HepG2 (cell line): ENCODE measurements around the gene LCN12. TPM values are rescaled to one million over a fixed set of nuclear protein-coding genes. Genes with fewer than 3 reads are reported as not detected.

ENCODE experiments used
- ATAC-seq: fragments of 200-7000 bp; cut with Tn5 transposase; 3 replicates; pipeline ENCODE4 v1.9.1; 2020; ENCODE audit warnings: mild to moderate bottlenecking, moderate library complexity
- BruUV-seq: library from RNA; stranded (reverse); fragments of 400-500 nt; replicated peaks from 2 replicates; lab custom pipeline; 2021; lab: Mats Ljungman, UMichigan
- CTCF ChIA-PET: fragments of 300-600 bp; formaldehyde crosslinking; extraction: SDS; loops from one replicate; lab custom pipeline; 2021; ENCODE audit warnings: low total read pairs, inconsistent platforms, low intra/inter-chr PET ratio; lab: Yijun Ruan, JAX
- POLR2A ChIA-PET: fragments of 350-600 bp; sonication (Branson Sonifier 250); formaldehyde crosslinking; loops from one replicate; lab custom pipeline; 2020; ENCODE audit warnings: antibody characterized with exemption, inconsistent platforms; lab: Yijun Ruan, JAX
- DNase-seq: peaks from one replicate; pipeline ENCODE4 v3.0.0-alpha.2; 2015; ENCODE audit warnings: low spot score
- FAIRE-seq: peaks from 3 replicates; lab custom pipeline; 2011; peaks lifted over from hg19 to GRCh38; lab: Jason Lieb, UNC
- H2AFZ ChIP-seq: one replicate; pipeline ENCODE4 v1.6.1; 2011; ENCODE audit warnings: low read length, inconsistent platforms
- H3K27ac ChIP-seq: fragments of 300-600 bp; 3 replicates; pipeline ENCODE4 v1.8.0; 2011; ENCODE audit warnings: mixed run types, mild to moderate bottlenecking, mixed read lengths, low read length, inconsistent platforms; ENCODE audit not compliant: insufficient read depth; ENCODE audit errors: extremely low read length
- H3K27me3 ChIP-seq, 2 experiments: fragments of 200-600 bp in 1 of 2; 2 replicates in 1 of 2; 3 replicates in 1 of 2; pipeline versions ENCODE4 v1.6.0 to v1.8.0; 2011; ENCODE audit warnings: low read length in 2 of 2, mild to moderate bottlenecking in 2 of 2, moderate library complexity in 2 of 2, inconsistent platforms in 1 of 2; ENCODE audit not compliant: insufficient read depth in 2 of 2, control insufficient read depth in 1 of 2
- H3K36me3 ChIP-seq, 2 experiments: fragments of 200-600 bp in 1 of 2; replicated peaks in 1 of 2; 2 replicates in 1 of 2; 3 replicates in 1 of 2; pipeline versions ENCODE4 v1.5.1 to v1.8.0; 2011; ENCODE audit warnings: low read length in 2 of 2, inconsistent platforms in 1 of 2; ENCODE audit not compliant: insufficient read depth in 2 of 2, control insufficient read depth in 1 of 2
- H3K4me1 ChIP-seq: 2 replicates; pipeline ENCODE4 v1.5.1; 2012; ENCODE audit warnings: low read length, inconsistent platforms; ENCODE audit not compliant: insufficient read depth
- H3K4me2 ChIP-seq: 2 replicates; pipeline ENCODE4 v1.6.0; 2011; ENCODE audit warnings: low read depth, low read length, inconsistent platforms
- H3K4me3 ChIP-seq, 3 experiments: fragments of 200-600 bp in 1 of 3; sonication (generic), shearing (Covaris generic) in 1 of 3; replicated peaks in 1 of 3; 2 replicates each; pipeline ENCODE4 v1.5.1; 2011 to 2016; ENCODE audit warnings: low read length in 3 of 3, inconsistent platforms in 2 of 3, low read depth in 2 of 3, mild to moderate bottlenecking in 2 of 3, control low read depth in 1 of 3, mixed read lengths in 1 of 3; ENCODE audit not compliant: insufficient read depth in 1 of 3
- H3K79me2 ChIP-seq: one replicate; pipeline ENCODE4 v1.6.1; 2011; ENCODE audit warnings: low read length, inconsistent platforms; ENCODE audit not compliant: insufficient read depth
- H3K9ac ChIP-seq: 2 replicates; pipeline ENCODE4 v1.6.0; 2011; ENCODE audit warnings: mild to moderate bottlenecking, low read depth, low read length, inconsistent platforms; ENCODE audit not compliant: insufficient read depth
- H3K9me3 ChIP-seq: 2 replicates; pipeline ENCODE4 v1.5.1; 2012; ENCODE audit warnings: mild to moderate bottlenecking, low read length
- H4K20me1 ChIP-seq: 2 replicates; pipeline ENCODE4 v1.6.0; 2011; ENCODE audit warnings: inconsistent platforms, mild to moderate bottlenecking, low read length, moderate library complexity; ENCODE audit not compliant: insufficient read depth
- ELF4 ChIP-seq: sonication (generic); formaldehyde crosslinking; IDR thresholded peaks from 2 replicates; pipeline ENCODE4 v1.5.0; 2020; ENCODE audit warnings: missing genetic modification reagents, mild to moderate bottlenecking, moderate library complexity, borderline replicate concordance
- ZFP82 ChIP-seq: sonication (generic); formaldehyde crosslinking; IDR thresholded peaks from 2 replicates; pipeline ENCODE4 v1.5.1; 2020; ENCODE audit warnings: mild to moderate bottlenecking, missing genetic modification reagents, borderline replicate concordance
- WGBS: methylation state at CpG from one replicate; pipeline ENCODE4 v1.1.6; 2017; ENCODE audit warnings: low lambda C conversion rate; 5-methylcytosine and 5-hydroxymethylcytosine counted together
- in situ Hi-C: cut with HindIII; loops from 2 replicates; pipeline ENCODE4 v1.10.0; 2017; ENCODE audit warnings: low pct_unique_long_range_greater_than_20kb; ENCODE audit not compliant: extremely low pct_ligation_motif_present
- intact Hi-C: fragments of 100-400 bp; cut with micrococcal nuclease; formaldehyde crosslinking; loops from one replicate; pipeline ENCODE4 v1.10.0; 2022; ENCODE audit not compliant: unreplicated experiment
- polyA plus RNA-seq, 8 experiments: library from polyadenylated mRNA; depleted of rRNA in 3 of 8; stranded (reverse) in 7 of 8; unstranded in 1 of 8; fragments of >200 nt; fragmentation: Illumina TruSeq in 4 of 8; extraction: Trizol in 4 of 8; gene quantifications; 2 replicates each; pipeline versions ENCODE4 v1.2.1 to v1.2.3, GENCODE V29; 2011 to 2016; ENCODE audit warnings: low read depth in 4 of 8, missing spikeins in 1 of 8, mixed read lengths in 1 of 8; ENCODE audit not compliant: insufficient read depth in 1 of 8
- total RNA-seq, 5 experiments: library from RNA; depleted of rRNA; stranded (reverse); fragments of >200 nt; fragmentation: Illumina TruSeq; extraction: Trizol; gene quantifications; 2 replicates each; pipeline ENCODE4 v1.2.3, GENCODE V29; 2016; ENCODE audit warnings: low read depth in 1 of 5
- TF ChIP-seq, protein P1 (sequence below): sonication (generic); formaldehyde crosslinking; IDR thresholded peaks from 2 replicates; pipeline ENCODE4 v1.4.0; 2020; ENCODE audit warnings: missing genetic modification reagents
- TF ChIP-seq, protein P2 (sequence below): IDR thresholded peaks from 2 replicates; pipeline ENCODE4 v1.6.1; 2016; ENCODE audit warnings: missing biosample characterization, missing genetic modification reagents, low read depth
- TF ChIP-seq, protein P3 (sequence below), 2 experiments: fragments of 450-650 bp in 1 of 2; sonication (generic) in 1 of 2; formaldehyde crosslinking; IDR thresholded peaks; 2 replicates each; pipeline versions ENCODE4 v1.5.0 to v1.8.0; 2020 to 2022; ENCODE audit warnings: mild to moderate bottlenecking in 1 of 2, missing genetic modification reagents in 1 of 2

The LCN12 gene
- total and polyA plus RNA-seq, 2 of the 13 experiments (the other 11 are each of a cell fraction or from before 2014, with no cell fraction given) = 3.4 to 6.9 TPM

GRCh38 chr9:136920734-136921231, 31.3 kb upstream of the LCN12 start:
- H3K27ac ChIP-seq = no peak overlapping the region
- TF ChIP-seq, protein P1, sequence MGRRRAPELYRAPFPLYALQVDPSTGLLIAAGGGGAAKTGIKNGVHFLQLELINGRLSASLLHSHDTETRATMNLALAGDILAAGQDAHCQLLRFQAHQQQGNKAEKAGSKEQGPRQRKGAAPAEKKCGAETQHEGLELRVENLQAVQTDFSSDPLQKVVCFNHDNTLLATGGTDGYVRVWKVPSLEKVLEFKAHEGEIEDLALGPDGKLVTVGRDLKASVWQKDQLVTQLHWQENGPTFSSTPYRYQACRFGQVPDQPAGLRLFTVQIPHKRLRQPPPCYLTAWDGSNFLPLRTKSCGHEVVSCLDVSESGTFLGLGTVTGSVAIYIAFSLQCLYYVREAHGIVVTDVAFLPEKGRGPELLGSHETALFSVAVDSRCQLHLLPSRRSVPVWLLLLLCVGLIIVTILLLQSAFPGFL (CRISPR knock-in tag) = no peak
- TF ChIP-seq, protein P2, sequence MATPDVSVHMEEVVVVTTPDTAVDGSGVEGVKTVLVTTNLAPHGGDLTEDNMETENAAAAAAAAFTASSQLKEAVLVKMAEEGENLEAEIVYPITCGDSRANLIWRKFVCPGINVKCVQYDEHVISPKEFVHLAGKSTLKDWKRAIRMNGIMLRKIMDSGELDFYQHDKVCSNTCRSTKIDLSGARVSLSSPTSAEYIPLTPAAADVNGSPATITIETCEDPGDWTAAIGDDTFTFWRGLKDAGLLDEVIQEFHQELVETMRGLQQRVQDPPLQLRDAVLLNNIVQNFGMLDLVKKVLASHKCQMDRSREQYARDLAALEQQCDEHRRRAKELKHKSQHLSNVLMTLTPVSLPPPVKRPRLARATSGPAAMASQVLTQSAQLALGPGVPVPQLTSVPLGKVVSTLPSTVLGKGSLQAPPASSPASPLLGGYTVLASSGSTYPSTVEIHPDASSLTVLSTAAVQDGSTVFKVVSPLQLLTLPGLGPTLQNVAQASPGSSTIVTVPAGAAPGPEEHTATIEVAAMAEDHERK (CRISPR knock-in tag) = no peak
- TF ChIP-seq ZFP82 = no peak
- no peak for TF ChIP-seq ELF4 (CRISPR knock-in tag)
- TF ChIP-seq, protein P3, sequence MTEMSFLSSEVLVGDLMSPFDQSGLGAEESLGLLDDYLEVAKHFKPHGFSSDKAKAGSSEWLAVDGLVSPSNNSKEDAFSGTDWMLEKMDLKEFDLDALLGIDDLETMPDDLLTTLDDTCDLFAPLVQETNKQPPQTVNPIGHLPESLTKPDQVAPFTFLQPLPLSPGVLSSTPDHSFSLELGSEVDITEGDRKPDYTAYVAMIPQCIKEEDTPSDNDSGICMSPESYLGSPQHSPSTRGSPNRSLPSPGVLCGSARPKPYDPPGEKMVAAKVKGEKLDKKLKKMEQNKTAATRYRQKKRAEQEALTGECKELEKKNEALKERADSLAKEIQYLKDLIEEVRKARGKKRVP (CRISPR knock-in tag; IDR thresholded peaks at IDR 0.05) = no peak
- CTCF ChIA-PET = no interaction called here
- intact Hi-C loops (no loop called here), in situ Hi-C loops (no loop called here)
- POLR2A ChIA-PET = no interaction called here
- H3K9me3 ChIP-seq = no peaks in the 10 kb centered on the region
- H2AFZ ChIP-seq = no peak overlapping the region
- H3K36me3 ChIP-seq = peaks cover 34 to 61% of the 10 kb centered on the region in 2 experiments; a peak in 4 of 5 replicates
- no peaks in the 10 kb centered on the region for H3K27me3 ChIP-seq
- H3K79me2 ChIP-seq = peaks cover 4% of the 10 kb centered on the region
- no peak for DNase-seq
- BruUV-seq = no TSS peak
- H3K4me2 ChIP-seq = no peak overlapping the region
- no peak for FAIRE-seq
- 100% methylated on average over 5 of the region's 14 CpGs for WGBS
- H3K4me3 ChIP-seq = no peak overlapping the region
- no peak for ATAC-seq
- no peaks in the 10 kb centered on the region for H3K4me1 ChIP-seq
- no peaks in the 10 kb centered on the region for H4K20me1 ChIP-seq
- H3K9ac ChIP-seq = no peak overlapping the region
